Neuronal stem cell (in vitro differentiated cells): Measurements from ENCODE around the gene TBC1D5.

Source experiments
- DNase-seq: peaks from one replicate; pipeline ENCODE4 v3.0.0-alpha.2; 2013; ENCODE audit warnings: low spot score
- H2AFZ ChIP-seq: one replicate; pipeline ENCODE4 v1.6.1; 2013; ENCODE audit warnings: mild to moderate bottlenecking, low read length, inconsistent platforms
- H2AK5ac ChIP-seq: 2 replicates; pipeline ENCODE4 v1.6.1; 2013; ENCODE audit warnings: low read depth, mild to moderate bottlenecking, inconsistent platforms, low read length, moderate library complexity, mixed read lengths
- H2BK120ac ChIP-seq: 2 replicates; pipeline ENCODE4 v1.6.1; 2013; ENCODE audit warnings: low read depth, mild to moderate bottlenecking, inconsistent platforms, low read length, moderate library complexity, mixed read lengths
- H2BK12ac ChIP-seq: one replicate; pipeline ENCODE4 v1.6.1; 2013; ENCODE audit warnings: low read length, inconsistent platforms
- H2BK15ac ChIP-seq: 2 replicates; pipeline ENCODE4 v1.6.1; 2013; ENCODE audit warnings: mild to moderate bottlenecking, low read length, inconsistent platforms, mixed read lengths
- H2BK5ac ChIP-seq: one replicate; pipeline ENCODE4 v1.6.1; 2013; ENCODE audit warnings: inconsistent platforms, mild to moderate bottlenecking, low read length, moderate library complexity
- H3K14ac ChIP-seq: one replicate; pipeline ENCODE4 v1.6.1; 2013; ENCODE audit warnings: low read length, inconsistent platforms
- H3K18ac ChIP-seq: 2 replicates; pipeline ENCODE4 v1.6.1; 2013; ENCODE audit warnings: low read length, inconsistent platforms
- H3K23ac ChIP-seq: 2 replicates; pipeline ENCODE4 v1.6.1; 2013; ENCODE audit warnings: low read depth, mild to moderate bottlenecking, mixed read lengths, low read length, inconsistent platforms; ENCODE audit not compliant: poor library complexity
- H3K27ac ChIP-seq: replicated peaks from 3 replicates; pipeline ENCODE4 v1.5.1; 2013; ENCODE audit warnings: low read length, inconsistent platforms
- H3K27me3 ChIP-seq, 3 experiments: 2 replicates each; pipeline ENCODE4 v1.6.1; 2013; ENCODE audit warnings: low read length in 3 of 3, mild to moderate bottlenecking in 2 of 3, inconsistent platforms in 1 of 3, low read depth in 1 of 3, mixed read lengths in 1 of 3, moderate library complexity in 1 of 3; ENCODE audit not compliant: control insufficient read depth in 3 of 3, insufficient read depth in 3 of 3
- H3K36me3 ChIP-seq, 2 donors: replicated peaks in 1 of 2; 2 replicates each; pipeline ENCODE4 v1.6.1; 2013; ENCODE audit warnings: low read length in 2 of 2; ENCODE audit not compliant: control insufficient read depth in 2 of 2, insufficient read depth in 2 of 2
- H3K4ac ChIP-seq: 2 replicates; pipeline ENCODE4 v1.6.1; 2013; ENCODE audit warnings: inconsistent platforms, mild to moderate bottlenecking, low read length, moderate library complexity
- H3K4me1 ChIP-seq, 2 donors: 1 replicate in 1 of 2; 2 replicates in 1 of 2; pipeline ENCODE4 v1.6.1; 2013; ENCODE audit warnings: low read length in 2 of 2, low read depth in 1 of 2; ENCODE audit not compliant: control insufficient read depth in 2 of 2, insufficient read depth in 1 of 2
- H3K4me2 ChIP-seq: one replicate; pipeline ENCODE4 v1.6.1; 2013; ENCODE audit warnings: mild to moderate bottlenecking, low read length, inconsistent platforms; ENCODE audit not compliant: insufficient read depth, poor library complexity, severe bottlenecking
- H3K4me3 ChIP-seq, 2 donors: 2 replicates each; pipeline ENCODE4 v1.5.1; 2013; ENCODE audit warnings: low read length in 2 of 2, mild to moderate bottlenecking in 2 of 2, inconsistent platforms in 1 of 2, moderate library complexity in 1 of 2
- H3K79me1 ChIP-seq: one replicate; pipeline ENCODE4 v1.6.1; 2013; ENCODE audit warnings: low read depth, mild to moderate bottlenecking, inconsistent platforms, low read length, moderate library complexity
- H3K9ac ChIP-seq: one replicate; pipeline ENCODE4 v1.6.1; 2013; ENCODE audit warnings: mild to moderate bottlenecking, low read depth, low read length, inconsistent platforms; ENCODE audit not compliant: poor library complexity
- H3K9me3 ChIP-seq, 2 donors: replicated peaks in 1 of 2; 2 replicates each; pipeline versions ENCODE3 to v1.6.1; 2013; ENCODE audit warnings: low read length in 2 of 2, mild to moderate bottlenecking in 2 of 2, inconsistent platforms in 1 of 2, low read depth in 1 of 2, mixed read lengths in 1 of 2, moderate library complexity in 1 of 2; ENCODE audit not compliant: control insufficient read depth in 2 of 2, insufficient read depth in 1 of 2
- H4K8ac ChIP-seq: one replicate; pipeline ENCODE4 v1.6.1; 2013; ENCODE audit warnings: low read depth, mild to moderate bottlenecking, inconsistent platforms, low read length, moderate library complexity
- H4K91ac ChIP-seq: one replicate; pipeline ENCODE4 v1.6.1; 2013; ENCODE audit warnings: low read length, low read depth, mild to moderate bottlenecking, inconsistent platforms; ENCODE audit not compliant: poor library complexity
- WGBS, 2 donors: extraction: QIAGEN DNeasy Blood & Tissue Kit; methylation state at CpG; one replicate each; pipeline ENCODE4 v1.1.7; 2013; ENCODE audit warnings: missing lambda C conversion rate in 2 of 2, mixed read lengths in 1 of 2; ENCODE audit not compliant: insufficient read length in 2 of 2, insufficient replicate concordance in 1 of 2; ENCODE audit errors: extremely low coverage in 2 of 2; 5-methylcytosine and 5-hydroxymethylcytosine counted together

Gene TBC1D5

GRCh38 chr3:17307482-17307881 is 434.9 kb downstream of the TBC1D5 start:
- H3K27ac ChIP-seq, result no peak overlapping the region
- H3K9ac ChIP-seq, result no peak overlapping the region
- H2BK5ac ChIP-seq, result no peak overlapping the region
- H3K9me3 ChIP-seq, result no peaks in the 10 kb centered on the region
- no peak overlapping the region for H4K8ac ChIP-seq
- no peaks in the 10 kb centered on the region for H3K4me1 ChIP-seq
- H3K18ac ChIP-seq, result no peak overlapping the region
- no peak overlapping the region for H3K4ac ChIP-seq
- H2BK12ac ChIP-seq, result no peak overlapping the region
- H4K91ac ChIP-seq, result no peak overlapping the region
- no peak overlapping the region for H2AK5ac ChIP-seq
- H3K27me3 ChIP-seq, result no peaks in the 10 kb centered on the region
- H3K14ac ChIP-seq, result no peak overlapping the region
- no peak overlapping the region for H2BK120ac ChIP-seq
- H3K4me2 ChIP-seq, result no peak overlapping the region
- no peak overlapping the region for H3K23ac ChIP-seq
- H3K36me3 ChIP-seq, result no peaks in the 10 kb centered on the region
- H3K79me1 ChIP-seq, result no peaks in the 10 kb centered on the region
- DNase-seq, result no peak
- H2AFZ ChIP-seq, result no peak overlapping the region
- no peak overlapping the region for H2BK15ac ChIP-seq
- H3K4me3 ChIP-seq, result no peak overlapping the region
- WGBS, 2 donors, result no CpG with 5 or more reads among the region's 1 CpG

- Histone ChIP-seq H3K36me3 (no peaks in the 10 kb centered on the region), H3K4me2 (no peak overlapping the region), H2BK5ac (no peak overlapping the region), H3K9me3 (no peaks in the 10 kb centered on the region), H3K14ac (no peak overlapping the region), H2BK15ac (no peak overlapping the region), H2BK12ac (no peak overlapping the region), H3K27ac (no peak overlapping the region), H3K27me3 (no peaks in the 10 kb centered on the region), H4K91ac (no peak overlapping the region), H3K4me1 (no peaks in the 10 kb centered on the region), H2AK5ac (no peak overlapping the region), H3K18ac (no peak overlapping the region), H3K4me3 (no peak overlapping the region), H4K8ac (no peak overlapping the region), H3K4ac (no peak overlapping the region), H3K9ac (no peak overlapping the region), H2AFZ (no peak overlapping the region), H3K79me1 (no peaks in the 10 kb centered on the region), H3K23ac (no peak overlapping the region), H2BK120ac (no peak overlapping the region)
- no peak for DNase-seq
- no CpG with 5 or more reads among the region's 1 CpG for WGBS, 2 donors
These were observed 437.5 kb downstream of the TBC1D5 start for GRCh38 chr3:17304969-17305368.

- no peaks in the 10 kb centered on the region for H3K27me3 ChIP-seq
- H3K4ac ChIP-seq, result no peak overlapping the region
- no peak overlapping the region for H2BK12ac ChIP-seq
- no peaks in the 10 kb centered on the region for H3K9me3 ChIP-seq
- DNase-seq, result no peak
- H3K4me3 ChIP-seq, result no peak overlapping the region
- no peaks in the 10 kb centered on the region for H3K79me1 ChIP-seq
- no peak overlapping the region for H2BK15ac ChIP-seq
- H4K8ac ChIP-seq, result no peak overlapping the region
- no peaks in the 10 kb centered on the region for H3K36me3 ChIP-seq
- H2AFZ ChIP-seq, result no peak overlapping the region
- no peak overlapping the region for H3K18ac ChIP-seq
- H2AK5ac ChIP-seq, result no peak overlapping the region
- no peak overlapping the region for H2BK5ac ChIP-seq
- H3K4me2 ChIP-seq, result no peak overlapping the region
- H2BK120ac ChIP-seq, result no peak overlapping the region
- no peak overlapping the region for H3K23ac ChIP-seq
- H4K91ac ChIP-seq, result no peak overlapping the region
- no peak overlapping the region for H3K14ac ChIP-seq
- H3K4me1 ChIP-seq, result no peaks in the 10 kb centered on the region
- H3K27ac ChIP-seq, result no peak overlapping the region
- H3K9ac ChIP-seq, result no peak overlapping the region
These were observed 439.7 kb downstream of the TBC1D5 start for GRCh38 chr3:17302774-17303173.

GRCh38 chr3:17302170-17302569 is 440.3 kb downstream of the TBC1D5 start:
- Histone ChIP-seq H3K4me2 (no peak overlapping the region), H3K79me1 (no peaks in the 10 kb centered on the region), H3K27me3 (no peaks in the 10 kb centered on the region), H3K18ac (no peak overlapping the region), H4K91ac (no peak overlapping the region), H3K4me1 (no peaks in the 10 kb centered on the region), H3K36me3 (no peaks in the 10 kb centered on the region), H3K9ac (no peak overlapping the region), H4K8ac (no peak overlapping the region), H3K23ac (no peak overlapping the region), H2AFZ (no peak overlapping the region), H3K4me3 (no peak overlapping the region), H2BK12ac (no peak overlapping the region), H2AK5ac (no peak overlapping the region), H3K4ac (no peak overlapping the region), H3K14ac (no peak overlapping the region), H3K9me3 (no peaks in the 10 kb centered on the region), H3K27ac (no peak overlapping the region), H2BK5ac (no peak overlapping the region), H2BK120ac (no peak overlapping the region), H2BK15ac (no peak overlapping the region)
- DNase-seq, result no peak
- no CpG with 5 or more reads among the region's 2 CpGs for WGBS, 2 donors
